GM21529 (cell line): ENCODE results near the gene ZDHHC14.
"Not testable (repeated sequence)": the region's sequence is repeated elsewhere in the genome, so short reads cannot be mapped to it uniquely, and the experiment has no call there.

Source experiments
- ATAC-seq: cut with Tn5 transposase; IDR thresholded peaks from one replicate; pipeline ENCODE4 v1.9.1; 2021; ENCODE audit not compliant: unreplicated experiment

The ZDHHC14 gene

DNA sequence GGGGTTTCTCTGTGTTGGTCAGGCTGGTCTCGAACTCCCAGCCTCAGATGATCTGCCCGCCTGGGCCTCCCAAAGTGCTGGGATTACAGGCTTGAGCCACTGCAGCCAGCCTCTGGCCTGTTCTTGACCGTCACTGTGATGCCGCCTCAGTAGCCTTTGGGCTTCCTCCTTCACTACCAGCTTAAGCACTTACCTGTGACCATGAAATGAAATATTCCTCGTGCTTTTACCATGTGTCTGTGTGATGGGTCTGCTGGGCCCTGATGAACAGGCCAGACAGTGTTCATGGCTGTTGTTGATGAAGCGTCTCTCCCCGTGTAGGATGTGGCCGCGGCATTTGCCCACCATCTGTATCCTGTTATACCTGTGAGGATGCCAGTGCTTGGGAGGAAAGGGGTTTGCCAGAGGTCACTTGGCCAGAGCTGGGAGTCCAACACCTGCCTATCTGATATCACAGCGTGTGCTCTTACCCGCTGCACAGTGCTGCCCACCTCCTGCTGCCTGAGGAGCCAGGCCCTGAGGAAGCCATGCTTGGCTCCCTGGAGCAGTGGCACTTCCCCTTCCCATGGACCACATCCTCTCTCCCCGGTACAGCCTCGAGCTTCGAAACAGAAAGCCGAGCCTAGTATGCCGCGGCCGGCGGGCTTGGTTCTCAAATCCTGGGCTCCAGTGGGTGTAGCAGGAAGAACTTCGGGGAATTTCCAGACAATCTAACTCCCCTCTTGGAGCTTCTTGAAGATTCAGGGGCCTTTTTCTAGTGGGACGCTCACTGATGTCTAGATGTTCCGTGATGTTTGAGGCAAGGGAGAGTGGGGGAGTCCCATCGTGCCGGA lies 167.9 kb downstream of the ZDHHC14 start:
- ATAC-seq, result no peak

DNA sequence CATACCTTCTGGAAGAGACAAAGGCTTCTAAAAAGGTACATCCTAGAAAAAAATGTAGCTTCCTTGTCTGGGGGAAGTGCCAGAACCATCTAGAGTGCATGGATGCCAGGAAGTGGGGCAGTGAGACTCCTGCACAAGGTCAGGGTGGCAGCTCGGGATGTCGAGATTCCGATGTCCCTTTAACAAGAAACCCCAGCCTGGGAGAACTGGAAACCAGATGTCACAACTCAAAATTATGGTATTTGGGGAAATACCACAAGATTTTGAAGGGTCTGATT lies 168.4 kb downstream of the ZDHHC14 start:
- no peak for ATAC-seq

DNA sequence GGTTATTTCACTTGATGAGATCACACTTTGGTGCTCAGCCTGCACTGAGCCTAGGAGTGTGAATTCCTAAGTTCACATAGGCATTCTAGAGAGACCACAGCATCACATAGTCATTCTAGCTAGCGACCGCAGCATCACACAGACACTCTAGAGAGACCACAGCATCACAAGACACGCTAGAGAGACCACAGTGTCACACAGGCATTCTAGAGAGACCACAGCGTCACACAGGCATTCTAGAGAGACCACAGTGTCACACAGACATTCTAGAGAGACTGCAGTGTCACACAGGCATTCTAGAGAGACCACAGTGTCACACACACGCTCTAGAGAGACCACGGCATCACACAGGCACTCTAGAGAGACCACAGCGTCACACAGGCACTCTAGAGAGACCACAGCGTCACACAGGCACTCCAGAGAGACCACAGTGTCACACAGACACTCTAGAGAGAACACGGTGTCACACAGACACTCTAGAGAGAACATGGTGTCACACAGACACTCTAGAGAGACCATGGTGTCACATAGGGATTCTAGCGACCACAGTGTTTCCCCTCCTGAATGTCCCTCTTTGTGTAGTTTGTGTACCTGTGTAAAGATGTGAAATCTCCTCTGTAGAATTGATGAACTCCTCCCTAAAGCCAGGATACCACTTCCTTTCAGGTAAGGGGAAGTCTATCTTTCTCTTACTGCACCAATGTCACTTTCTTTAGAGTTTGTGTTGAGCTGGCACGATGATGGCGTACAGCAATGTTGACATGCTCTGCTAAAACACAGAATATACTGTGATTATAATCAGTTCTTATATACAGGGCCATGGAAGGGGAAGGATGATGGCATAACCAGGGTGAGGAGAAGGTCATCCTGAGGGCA lies 169.4 kb downstream of the ZDHHC14 start:
- ATAC-seq, result no peak

DNA sequence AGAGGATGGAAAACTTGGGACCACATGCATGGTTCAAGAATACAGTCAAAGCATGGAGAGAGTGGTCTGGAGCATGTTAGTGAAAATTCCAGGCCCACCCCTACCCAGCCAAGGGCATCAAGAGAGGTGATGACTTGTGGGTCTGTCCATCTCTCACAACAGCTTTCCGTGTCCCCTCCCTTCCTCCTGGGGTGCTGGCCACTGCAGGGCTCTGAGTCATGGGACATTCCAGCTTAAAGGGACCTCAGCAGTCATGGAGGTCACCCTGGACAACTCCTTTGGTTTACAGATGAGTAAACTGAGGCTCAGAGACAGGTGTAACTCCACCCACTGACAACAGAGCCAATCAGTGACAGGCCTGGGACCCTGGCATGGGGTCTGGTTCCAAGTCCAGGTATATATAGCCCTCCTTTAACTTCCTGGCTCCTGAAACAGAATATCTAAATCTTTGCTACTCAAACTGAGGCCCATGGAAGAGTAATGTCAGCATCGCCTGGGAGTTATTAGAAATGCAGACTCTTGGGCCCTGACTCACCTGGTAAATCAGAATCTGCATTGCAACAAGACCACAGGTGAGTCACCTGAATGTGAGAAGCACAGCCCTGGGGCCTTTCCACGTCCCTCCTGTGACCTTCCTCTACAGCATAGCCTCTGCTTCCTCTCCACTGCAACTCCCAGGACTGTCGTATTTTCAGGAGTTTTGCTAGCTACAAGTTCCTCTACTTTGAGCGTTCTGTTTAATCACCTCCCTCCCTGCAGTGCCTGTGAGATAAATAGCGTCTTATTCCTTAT lies 170.2 kb downstream of the ZDHHC14 start:
- ATAC-seq, result no peak

DNA sequence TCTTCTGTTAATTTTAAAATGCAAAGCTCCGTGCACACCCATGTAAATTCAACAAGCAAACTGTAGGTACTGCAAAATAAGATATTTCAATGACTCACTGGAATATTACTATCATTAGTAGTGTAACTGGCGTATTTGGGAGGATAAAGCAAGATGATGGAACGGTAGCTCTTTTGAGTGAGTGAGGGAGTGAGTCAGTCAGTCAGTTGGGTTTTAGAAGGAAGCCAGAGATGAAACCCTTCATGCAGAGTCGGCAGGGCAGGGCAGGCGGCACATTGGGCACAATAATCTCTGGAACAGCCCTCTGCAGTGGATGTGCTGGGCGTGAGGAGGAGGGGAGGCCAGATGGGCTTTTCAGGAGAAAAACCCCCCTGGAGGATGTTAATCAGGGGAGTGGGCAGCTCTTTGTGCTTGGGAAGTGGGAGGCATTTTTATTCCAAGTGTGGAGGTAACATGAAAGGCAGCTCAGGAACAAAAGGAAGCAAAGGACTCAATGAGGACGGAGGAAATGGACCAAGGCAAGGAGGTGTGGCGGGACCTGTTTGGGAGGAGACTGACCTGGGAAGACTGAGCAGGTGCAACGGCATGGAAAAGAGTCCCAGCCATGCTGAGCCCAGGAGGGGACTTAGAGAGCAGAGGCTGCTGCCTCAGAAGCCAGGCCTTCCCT lies 171.2 kb downstream of the ZDHHC14 start:
- no peak for ATAC-seq

DNA sequence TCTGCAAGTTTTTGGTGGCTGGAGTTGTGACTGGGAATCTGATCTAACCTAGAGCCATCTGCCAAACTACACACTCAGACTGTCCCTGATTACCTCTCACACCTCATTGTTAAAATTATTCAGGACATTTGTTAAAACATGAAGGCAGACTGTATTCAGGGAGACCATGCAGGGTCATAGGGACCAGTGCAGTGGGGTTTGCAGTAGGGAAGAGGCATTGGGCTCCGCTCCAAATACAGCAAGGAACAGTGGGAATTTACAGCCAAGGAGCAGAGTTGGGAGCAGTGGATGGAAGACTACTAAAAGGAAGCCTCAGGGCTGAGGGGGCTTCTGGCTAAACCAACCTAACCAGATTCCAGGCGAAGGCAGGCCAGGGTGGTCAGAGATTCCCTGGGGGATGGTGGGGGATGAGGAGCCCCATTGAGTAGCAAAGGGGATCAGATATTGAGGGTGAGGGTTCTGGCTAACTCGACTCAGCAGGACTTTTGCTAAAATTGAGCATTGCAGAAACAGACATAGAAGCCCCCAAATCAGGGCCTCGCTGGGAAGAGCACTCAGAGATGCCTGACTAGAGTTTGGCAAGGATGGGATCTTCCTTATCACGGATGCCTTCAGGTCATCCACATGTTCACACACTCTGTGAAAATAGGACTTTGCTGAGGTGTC lies 172.0 kb downstream of the ZDHHC14 start:
- no peak for ATAC-seq

DNA sequence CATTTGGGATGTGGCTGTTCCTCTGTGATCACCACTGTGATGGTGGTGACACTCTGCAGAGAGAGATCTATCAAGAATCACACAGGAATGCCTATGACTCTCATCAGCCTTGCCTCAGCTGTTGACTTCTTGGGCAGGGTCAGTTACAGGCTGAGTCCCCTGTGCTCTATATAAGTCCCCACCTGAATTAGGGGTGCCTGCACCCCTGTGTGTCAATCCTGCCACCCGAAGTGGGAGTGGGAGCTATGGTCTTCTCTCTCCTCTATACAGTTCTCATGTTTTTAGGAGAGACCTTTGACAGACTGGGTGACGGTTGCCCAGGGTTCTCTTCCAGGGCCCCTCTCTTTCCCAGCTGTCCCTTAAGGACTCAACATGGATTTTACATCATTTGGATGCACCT lies 173.8 kb downstream of the ZDHHC14 start:
- ATAC-seq, result no peak

DNA sequence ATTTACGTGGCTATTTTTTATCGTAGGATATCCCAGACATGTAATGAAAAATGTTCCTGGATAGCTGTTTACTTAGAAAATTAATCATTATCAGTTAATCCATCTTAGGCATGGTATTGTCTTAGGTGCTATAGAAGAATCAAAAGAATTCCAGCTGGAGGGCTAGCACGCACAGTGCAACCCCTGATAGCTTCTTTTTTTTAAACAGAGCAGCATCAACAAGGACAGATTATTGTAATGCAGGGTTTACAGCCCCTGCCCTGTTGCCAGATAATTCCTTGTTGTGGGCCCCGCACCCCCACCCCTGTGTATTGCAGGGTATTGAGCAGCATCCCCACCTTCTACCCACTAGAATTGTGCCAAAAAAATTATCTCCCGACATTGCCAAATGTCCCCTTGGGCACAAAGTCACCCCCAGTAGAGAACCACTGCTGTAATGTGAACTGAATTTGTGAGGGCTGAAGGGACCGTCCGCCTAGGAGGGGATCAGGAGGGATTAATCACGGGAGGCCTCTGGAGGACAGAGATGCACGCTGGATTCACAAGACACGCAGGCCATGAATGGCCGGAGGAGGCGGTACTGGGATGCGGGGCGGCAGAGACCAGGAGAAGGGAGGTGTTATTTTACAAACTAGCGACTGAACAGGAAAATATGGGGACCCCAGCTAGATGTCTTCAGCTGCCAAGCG lies 174.6 kb downstream of the ZDHHC14 start:
- ATAC-seq, result no peak

DNA sequence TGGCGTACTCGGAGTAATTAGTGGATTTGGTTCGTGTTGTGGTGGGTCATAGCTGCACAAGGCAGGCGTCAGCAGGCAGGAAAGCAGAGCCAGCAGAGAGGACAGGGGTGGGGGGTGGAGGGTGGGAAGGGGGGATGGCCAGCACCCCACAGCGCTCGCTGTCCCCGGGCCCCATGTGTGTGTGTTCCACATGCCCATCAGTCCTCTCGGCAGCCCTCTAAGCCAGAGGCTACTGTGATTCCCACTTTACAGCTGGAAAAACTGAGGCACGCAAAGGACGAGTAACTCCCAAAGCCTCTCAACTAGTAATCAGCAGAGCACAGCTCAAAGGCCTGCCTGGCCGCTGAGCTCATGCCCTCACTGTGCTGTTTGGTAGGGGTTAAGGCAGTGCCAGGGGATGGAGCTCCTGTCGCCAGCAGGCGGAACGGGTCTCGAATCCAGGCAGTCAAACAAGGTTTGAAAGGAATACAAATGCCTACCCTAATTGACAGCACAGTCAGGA lies 175.2 kb downstream of the ZDHHC14 start:
- no peak for ATAC-seq

DNA sequence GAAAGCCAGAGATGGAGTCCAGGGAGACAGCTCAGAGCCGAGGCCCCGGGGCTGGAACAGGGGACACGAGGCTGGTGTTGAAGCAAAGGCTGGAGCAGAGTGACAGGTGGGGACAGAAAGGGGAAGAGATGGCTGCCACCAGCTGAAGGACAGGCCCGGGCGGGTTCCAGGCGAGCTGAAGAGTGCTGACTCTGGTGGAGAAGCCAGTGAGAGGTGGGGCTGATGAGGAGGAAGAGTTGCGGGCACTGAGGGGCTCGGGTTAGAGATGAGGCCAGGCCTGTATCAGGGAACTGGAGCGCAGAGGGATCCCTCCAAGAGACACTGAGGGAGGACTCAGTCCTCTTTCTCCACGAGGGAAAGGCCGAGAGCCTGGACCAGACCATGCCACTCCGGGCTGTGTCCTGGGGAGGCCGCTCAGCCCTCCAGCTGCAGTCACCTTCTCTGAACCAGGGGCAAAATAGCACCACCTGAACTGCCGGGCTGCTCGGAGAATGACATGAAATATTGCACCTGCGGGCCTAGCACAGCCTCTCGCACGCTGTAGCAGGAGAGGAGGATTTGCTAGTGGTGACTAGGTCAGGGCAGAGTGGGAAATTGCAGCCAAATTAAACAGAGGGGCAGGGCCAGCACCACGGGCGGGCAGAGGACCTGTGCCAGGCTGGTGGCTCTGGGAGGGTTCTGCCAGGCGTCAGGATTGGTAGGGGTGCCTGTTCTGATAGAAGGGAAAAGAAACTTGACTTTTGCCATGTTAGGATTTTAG lies 175.9 kb downstream of the ZDHHC14 start:
- no peak for ATAC-seq

DNA sequence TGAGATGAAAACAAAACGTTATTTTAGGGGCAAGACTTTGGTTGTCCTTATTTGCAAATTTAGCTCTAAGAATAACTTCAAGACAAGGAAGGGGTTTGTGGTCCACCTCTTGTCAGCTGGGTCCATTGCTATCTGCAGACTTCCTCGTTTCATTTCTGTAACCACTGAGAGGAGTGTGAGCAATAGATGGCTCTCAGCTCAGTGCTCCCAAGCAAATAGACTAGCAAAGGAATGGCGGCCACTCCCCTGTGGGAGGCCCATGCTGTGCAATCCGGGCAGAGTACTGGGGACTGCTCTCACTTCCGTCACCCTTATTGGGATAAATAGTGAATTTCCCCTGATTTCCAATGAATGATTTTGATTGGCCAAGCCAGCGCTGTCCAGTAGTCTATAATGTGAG lies 176.6 kb downstream of the ZDHHC14 start:
- ATAC-seq, result peak; percentile 62

DNA sequence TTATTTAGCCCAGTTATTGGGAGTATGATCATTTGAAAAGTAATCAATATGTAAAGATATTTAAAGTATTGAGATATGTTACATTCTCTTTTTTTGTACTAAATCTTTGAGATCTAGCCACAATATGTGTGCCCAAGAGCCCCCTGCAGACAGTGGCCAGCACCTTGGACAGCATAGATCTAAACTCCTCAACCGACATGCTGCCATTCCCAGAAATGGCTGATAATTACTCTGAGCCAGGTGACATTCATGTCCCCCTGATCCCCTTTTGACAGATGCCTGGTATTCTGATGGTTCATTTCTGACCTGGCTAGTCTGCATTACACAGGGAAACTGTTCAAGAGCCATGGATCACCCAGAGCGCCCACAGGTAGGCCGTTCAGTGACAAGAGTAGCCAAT lies 177.1 kb downstream of the ZDHHC14 start:
- ATAC-seq, result no peak

DNA sequence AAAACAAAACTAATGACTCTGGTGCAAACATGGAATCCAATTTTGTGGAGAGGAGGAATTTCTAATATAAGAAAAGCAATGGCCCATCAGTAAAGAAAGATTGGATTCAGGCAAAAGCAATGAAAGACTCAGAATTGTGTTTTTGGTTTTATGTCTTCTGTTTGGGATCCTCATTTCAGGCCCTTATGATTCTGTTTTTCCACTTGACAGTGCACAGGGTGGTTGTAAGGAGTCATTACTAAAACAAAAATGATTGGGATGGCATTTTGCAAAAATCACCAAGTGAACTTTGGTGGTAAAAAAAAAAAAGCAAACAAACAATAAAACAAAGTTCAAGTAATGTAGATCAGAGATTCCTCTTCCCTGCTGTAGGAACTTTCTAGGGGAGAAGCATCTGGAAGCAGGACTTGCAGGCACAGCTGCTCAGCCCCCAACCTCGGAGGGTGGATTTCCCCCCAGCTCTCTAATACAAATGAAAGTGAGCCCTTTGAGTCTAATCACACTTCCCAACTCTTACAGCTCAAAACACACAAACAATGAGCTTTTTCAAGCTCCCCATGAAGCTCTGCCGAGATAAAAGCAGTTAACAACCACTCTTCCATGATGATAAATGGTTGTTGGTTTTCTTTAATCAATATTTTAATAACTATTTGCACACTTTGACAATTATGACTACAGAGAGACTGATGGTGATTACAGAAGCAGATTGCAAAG lies 177.7 kb downstream of the ZDHHC14 start:
- ATAC-seq, result no peak

DNA sequence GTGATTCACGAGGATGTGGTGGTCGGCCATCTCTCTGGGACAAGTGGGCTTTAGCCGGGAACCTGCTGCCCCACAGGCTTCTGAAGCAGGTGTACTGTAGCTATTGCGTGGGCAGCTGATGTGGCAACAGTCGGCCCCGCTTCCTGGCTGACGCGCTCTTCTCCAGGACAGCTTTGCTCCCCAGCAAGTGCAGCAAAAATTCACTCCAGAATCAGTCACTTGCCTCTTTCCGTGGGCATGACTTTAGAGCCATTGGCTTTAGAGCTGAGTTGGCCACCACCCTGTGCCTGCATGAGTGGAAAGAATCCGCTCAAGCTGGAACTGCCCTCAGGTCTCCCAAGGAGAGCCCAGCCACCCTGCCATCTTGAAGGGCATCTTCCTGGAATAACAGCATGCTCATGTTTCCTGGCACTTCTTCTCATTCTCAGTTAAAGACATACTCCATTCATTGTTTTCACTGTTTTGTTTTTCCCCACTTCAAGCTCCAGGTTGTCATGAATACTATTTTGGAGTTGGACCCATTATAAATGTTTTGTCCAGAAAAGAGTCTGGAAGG lies 178.3 kb downstream of the ZDHHC14 start:
- no peak for ATAC-seq

DNA sequence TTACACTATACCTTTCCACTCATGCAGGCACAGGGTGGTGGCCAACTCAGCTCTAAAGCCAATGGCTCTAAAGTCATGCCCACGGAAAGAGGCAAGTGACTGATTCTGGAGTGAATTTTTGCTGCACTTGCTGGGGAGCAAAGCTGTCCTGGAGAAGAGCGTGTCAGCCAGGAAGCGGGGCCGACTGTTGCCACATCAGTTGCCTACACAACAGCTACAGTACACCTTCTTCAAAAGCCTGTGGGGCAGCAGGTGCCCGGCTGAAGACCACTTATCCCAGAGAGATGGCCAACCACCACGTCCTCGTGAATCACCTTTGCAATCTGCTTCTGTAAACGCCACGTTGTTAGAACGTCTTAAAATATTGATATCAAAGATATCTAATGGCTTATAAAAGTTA lies 179.1 kb downstream of the ZDHHC14 start:
- ATAC-seq, result not testable (repeated sequence)

DNA sequence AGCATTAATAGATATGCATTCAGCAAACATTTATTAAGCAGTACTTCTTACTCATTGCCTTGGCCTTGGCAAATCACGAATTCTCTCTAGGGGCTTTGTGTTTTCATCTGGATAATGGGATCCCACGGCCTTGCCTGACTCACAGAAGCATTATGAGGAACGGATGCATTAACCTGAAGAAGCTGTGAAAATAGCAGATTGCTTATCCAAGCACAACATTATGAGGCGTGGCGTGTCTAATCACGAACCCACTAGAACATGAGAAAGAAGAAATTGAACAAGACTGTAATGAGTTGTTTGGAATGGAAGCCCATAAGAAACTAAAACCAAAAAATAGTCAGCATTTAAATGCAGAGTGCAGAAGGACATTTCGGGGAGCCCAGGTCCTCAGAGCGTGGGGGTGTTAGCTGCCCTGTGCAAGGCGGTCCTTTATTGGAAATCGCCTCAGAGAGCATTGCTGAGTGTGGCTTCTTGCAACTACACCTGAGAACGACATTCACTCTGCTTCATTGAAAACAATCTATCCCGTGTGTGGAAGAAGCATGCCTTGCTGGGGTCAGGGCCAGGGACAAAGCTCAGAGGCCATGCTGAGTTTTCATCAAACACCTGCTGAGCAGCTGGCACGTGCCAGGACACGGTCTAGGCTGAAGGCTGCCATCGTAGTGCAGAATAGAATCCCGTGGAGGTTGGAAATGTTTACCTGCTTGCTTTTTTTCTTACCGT lies 179.9 kb downstream of the ZDHHC14 start:
- ATAC-seq, result peak; percentile 0

DNA sequence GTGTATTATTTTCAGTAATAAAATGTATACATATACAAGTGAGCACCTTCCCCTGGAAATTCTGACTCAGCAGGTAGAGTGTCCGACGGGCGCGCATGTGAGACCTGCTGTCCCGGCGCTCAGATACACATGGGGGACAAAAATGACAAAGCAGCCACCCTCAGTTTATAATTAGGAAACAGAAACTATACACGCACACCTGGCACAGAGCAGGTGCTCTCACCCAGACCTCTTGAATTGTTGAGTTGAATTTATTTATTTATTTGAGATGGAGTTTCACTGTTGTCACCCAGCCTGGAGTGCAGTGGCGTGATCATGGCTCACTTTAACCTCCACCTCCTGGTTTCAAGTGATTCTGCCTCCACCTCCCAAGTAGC lies 180.4 kb downstream of the ZDHHC14 start:
- peak; percentile 20 for ATAC-seq
